ENCODE measurements around the gene PRAMEF33.
A peak's percentile ranks its signal among the peaks of the same experiment; 100 is the strongest.
"Not testable (repeated sequence)": the region's sequence is repeated elsewhere in the genome, so short reads cannot be mapped to it uniquely, and the experiment has no call there.

The PRAMEF33 gene

GRCh38 chr1:13354475-13354874 is 51.1 kb downstream of the PRAMEF33 start:
- not testable (repeated sequence) for H3K27me3 ChIP-seq (ENCODE audit: insufficient read depth, low read length, poor library complexity); H2AFZ ChIP-seq (ENCODE audit: low read depth, low read length); H3K4me3 ChIP-seq (ENCODE audit: low read depth in 1 of 2, low read length in 2 of 2); DNase-seq; H3K9ac ChIP-seq (ENCODE audit: low read depth, low read length); H3K4me2 ChIP-seq (ENCODE audit: insufficient read depth, low read length); H3K36me3 ChIP-seq (ENCODE audit: insufficient read depth, low read length); H3K4me1 ChIP-seq (ENCODE audit: insufficient read depth, low read length); H3K79me2 ChIP-seq (ENCODE audit: insufficient read depth, low read length); H4K20me1 ChIP-seq (ENCODE audit: insufficient read depth, low read length); ATAC-seq (ENCODE audit: insufficient read depth, low read depth); H3K27ac ChIP-seq (ENCODE audit: low read length); H3K9me3 ChIP-seq (ENCODE audit: insufficient read depth, low read length, severe bottlenecking)
- peak; percentile 6 for TF ChIP-seq CTCF (IDR thresholded peaks at IDR 0.05; ENCODE audit: borderline replicate concordance, extremely low read depth, low read length, poor library complexity, severe bottlenecking)

GRCh38 chr1:13356774-13357173 is 53.4 kb downstream of the PRAMEF33 start:
- ATAC-seq (ENCODE audit: insufficient read depth, low read depth): peak; percentile 68; the same call in 2 of the 3 replicates
- not testable (repeated sequence) for H3K9me3 ChIP-seq (ENCODE audit: insufficient read depth, low read length, severe bottlenecking); H3K27ac ChIP-seq (ENCODE audit: low read length); H3K4me1 ChIP-seq (ENCODE audit: insufficient read depth, low read length); H3K4me2 ChIP-seq (ENCODE audit: insufficient read depth, low read length); H3K9ac ChIP-seq (ENCODE audit: low read depth, low read length); H3K27me3 ChIP-seq (ENCODE audit: insufficient read depth, low read length, poor library complexity); H3K36me3 ChIP-seq (ENCODE audit: insufficient read depth, low read length); H2AFZ ChIP-seq (ENCODE audit: low read depth, low read length); H4K20me1 ChIP-seq (ENCODE audit: insufficient read depth, low read length); H3K4me3 ChIP-seq (ENCODE audit: low read depth in 1 of 2, low read length in 2 of 2); H3K79me2 ChIP-seq (ENCODE audit: insufficient read depth, low read length)
- DNase-seq: peak; percentile 59
- peak; percentile 71 for TF ChIP-seq CTCF (IDR thresholded peaks at IDR 0.05; ENCODE audit: borderline replicate concordance, extremely low read depth, low read length, poor library complexity, severe bottlenecking)

All from DND-41 (cell line).